ENCODE data around the gene EVPL. TPM values are rescaled to one million over a fixed set of nuclear protein-coding genes. Genes with fewer than 3 reads are reported as not detected.
A peak's percentile ranks its signal among the peaks of the same experiment; 100 is the strongest.
"Not testable (repeated sequence)": the region's sequence is repeated elsewhere in the genome, so short reads cannot be mapped to it uniquely, and the experiment has no call there.

EVPL gene
- not detected for total RNA-seq

GRCh38 chr17:76027159-76027839 is at the start of gene EVPL:
EVPL (minus strand) TSS chr17:76027306; CDS start chr17:76027198, 108 bp downstream.
- Mint-ChIP-seq H3K36me3 (ENCODE audit: low read depth) (no peaks in the 10 kb centered on the region), H3K4me1 (peaks cover 9% of the 10 kb centered on the region), H3K4me3 (no peak within 1 kb of the TSS), H3K27me3 (no peaks in the 10 kb centered on the region), H3K9me3 (no peaks in the 10 kb centered on the region), H3K27ac (no peak within 1 kb of the TSS)
- no peak for DNase-seq
- ChIA-PET CTCF (no interaction called here), POLR2A (no interaction called here)

- H3K27ac Mint-ChIP-seq = no peak overlapping the region
- ChIA-PET CTCF (interaction anchor here (0.9 kb wide), 1 partner anchor 62 kb away, joined by 4 read pairs; no protein-coding TSS in a partner anchor), POLR2A (no interaction called here)
- H3K4me3 Mint-ChIP-seq = peak overlapping the region; percentile 60
- no peaks in the 10 kb centered on the region for H3K9me3 Mint-ChIP-seq
- DNase-seq = no peak
- peaks cover 9% of the 10 kb centered on the region for H3K36me3 Mint-ChIP-seq (ENCODE audit: low read depth)
- H3K4me1 Mint-ChIP-seq = peaks cover 34% of the 10 kb centered on the region
- peaks cover 53% of the 10 kb centered on the region for H3K27me3 Mint-ChIP-seq
Measured at GRCh38 chr17:76076146-76076764, 49.1 kb upstream of the EVPL start.

- ChIA-PET CTCF (interaction anchor here (0.9 kb wide), 1 partner anchor 61 kb away, joined by 4 read pairs; no protein-coding TSS in a partner anchor), POLR2A (no interaction called here)
- H3K9me3 Mint-ChIP-seq = no peaks in the 10 kb centered on the region
- H3K36me3 Mint-ChIP-seq (ENCODE audit: low read depth) = peaks cover 9% of the 10 kb centered on the region
- no peak for DNase-seq
- H3K4me3 Mint-ChIP-seq = peak overlapping the region; percentile 21
- H3K4me1 Mint-ChIP-seq = peaks cover 40% of the 10 kb centered on the region
- H3K27me3 Mint-ChIP-seq = peaks cover 53% of the 10 kb centered on the region
- H3K27ac Mint-ChIP-seq = no peak overlapping the region
Measured at GRCh38 chr17:76075364-76076145, 48.4 kb upstream of the EVPL start.

- ChIA-PET CTCF (interaction anchor here (0.7 kb wide), 1 partner anchor 11 kb away, joined by 3 read pairs; no protein-coding TSS in a partner anchor), POLR2A (no interaction called here)
- H3K4me1 Mint-ChIP-seq = peaks cover 48% of the 10 kb centered on the region
- peak within 1 kb of the TSS; percentile 49 for H3K4me3 Mint-ChIP-seq
- no peak for DNase-seq
- no peak within 1 kb of the TSS for H3K27ac Mint-ChIP-seq
- H3K36me3 Mint-ChIP-seq (ENCODE audit: low read depth) = peaks cover 13% of the 10 kb centered on the region
- no peaks in the 10 kb centered on the region for H3K9me3 Mint-ChIP-seq
- peaks cover 52% of the 10 kb centered on the region for H3K27me3 Mint-ChIP-seq
Measured at GRCh38 chr17:76074390-76075363, 47.6 kb upstream of the EVPL start, which contains the start of gene GALR2. GALR2 (plus strand) TSS chr17:76074781; CDS start chr17:76074884, 103 bp downstream.

- H3K4me1 Mint-ChIP-seq = peaks cover 51% of the 10 kb centered on the region
- peaks cover 27% of the 10 kb centered on the region for H3K36me3 Mint-ChIP-seq (ENCODE audit: low read depth)
- peak within 1 kb of the TSS; percentile 89 for H3K27ac Mint-ChIP-seq
- ChIA-PET CTCF (interaction anchor here (0.9 to 1.7 kb wide), 6 partner anchors 9 to 217 kb away, joined by 3 to 7 read pairs (median 3); partner anchors contain the start of gene WBP2), POLR2A (interaction anchor here (1.0 to 1.8 kb wide), 8 partner anchors 9 to 313 kb away, joined by 3 to 19 read pairs (median 4); partner anchors contain the start of genes EXOC7, SPHK1 and TRIM65)
- peaks cover 32% of the 10 kb centered on the region for H3K27me3 Mint-ChIP-seq
- peak within 1 kb of the TSS; percentile 96 for H3K4me3 Mint-ChIP-seq
- peak; percentile 89 for DNase-seq
- H3K9me3 Mint-ChIP-seq = no peaks in the 10 kb centered on the region
Measured at GRCh38 chr17:76072148-76072858, 45.2 kb upstream of the EVPL start, which contains the start of gene SRP68. SRP68 (minus strand) TSS chr17:76072517; CDS start chr17:76072491, 26 bp downstream.

GRCh38 chr17:76071531-76072147 is 44.5 kb upstream of the EVPL start:
- peak overlapping the region; percentile 89 for H3K27ac Mint-ChIP-seq
- H3K27me3 Mint-ChIP-seq = peaks cover 25% of the 10 kb centered on the region
- H3K4me3 Mint-ChIP-seq = peak overlapping the region; percentile 96
- H3K4me1 Mint-ChIP-seq = peaks cover 46% of the 10 kb centered on the region
- CTCF ChIA-PET = interaction anchor here (0.9 to 1.7 kb wide), 7 partner anchors 8 to 216 kb away, joined by 3 to 7 read pairs (median 3); partner anchors contain the start of gene WBP2
- DNase-seq = no peak
- H3K9me3 Mint-ChIP-seq = no peaks in the 10 kb centered on the region
- peaks cover 33% of the 10 kb centered on the region for H3K36me3 Mint-ChIP-seq (ENCODE audit: low read depth)
- POLR2A ChIA-PET = interaction anchor here (0.7 to 1.8 kb wide), 10 partner anchors 8 to 313 kb away, joined by 3 to 19 read pairs (median 4); partner anchors contain the start of genes EXOC7, SPHK1 and TRIM65

GRCh38 chr17:76065775-76066174 is 38.7 kb upstream of the EVPL start:
- Mint-ChIP-seq H3K4me3 (no peak overlapping the region), H3K27ac (peak overlapping the region; percentile 55), H3K36me3 (ENCODE audit: low read depth) (peaks cover 66% of the 10 kb centered on the region), H3K4me1 (peaks cover 39% of the 10 kb centered on the region), H3K9me3 (no peaks in the 10 kb centered on the region), H3K27me3 (no peaks in the 10 kb centered on the region)
- CTCF ChIA-PET = interaction anchor here (1.1 to 3.9 kb wide), 4 partner anchors 52 to 332 kb away, joined by 3 to 22 read pairs (median 4); no protein-coding TSS in a partner anchor
- no peak for DNase-seq
- POLR2A ChIA-PET = interaction anchor here (1.0 kb wide), 2 partner anchors 37 to 170 kb away, joined by 3 to 4 read pairs; partner anchors contain the start of gene EXOC7

- H3K9me3 Mint-ChIP-seq = no peaks in the 10 kb centered on the region
- H3K4me1 Mint-ChIP-seq = peaks cover 29% of the 10 kb centered on the region
- peaks cover 74% of the 10 kb centered on the region for H3K36me3 Mint-ChIP-seq (ENCODE audit: low read depth)
- ChIA-PET POLR2A (interaction anchor here (0.9 to 2.4 kb wide), 12 partner anchors 8 to 388 kb away, joined by 3 to 19 read pairs (median 4); partner anchors contain the start of genes EXOC7, PRPSAP1, SRP68 and UBALD2), CTCF (interaction anchor here (0.6 to 3.9 kb wide), 27 partner anchors 8 to 559 kb away, joined by 3 to 22 read pairs (median 4); partner anchors contain the start of gene SRP68)
- H3K27ac Mint-ChIP-seq = peak overlapping the region; percentile 88
- no peaks in the 10 kb centered on the region for H3K27me3 Mint-ChIP-seq
- peak; percentile 64 for DNase-seq
- peak overlapping the region; percentile 60 for H3K4me3 Mint-ChIP-seq
Measured at GRCh38 chr17:76063875-76064546, 36.9 kb upstream of the EVPL start.

GRCh38 chr17:76058264-76058663 is 31.2 kb upstream of the EVPL start:
- DNase-seq, H3K27ac Mint-ChIP-seq, H3K4me3 Mint-ChIP-seq, H3K4me1 Mint-ChIP-seq, H3K27me3 Mint-ChIP-seq, POLR2A ChIA-PET, H3K9me3 Mint-ChIP-seq: not testable (repeated sequence)
- peaks cover 64% of the 10 kb centered on the region for H3K36me3 Mint-ChIP-seq (ENCODE audit: low read depth)
- CTCF ChIA-PET = interaction anchor here (1.4 to 1.6 kb wide), 2 partner anchors 44 to 222 kb away, joined by 4 read pairs; no protein-coding TSS in a partner anchor

GRCh38 chr17:76056882-76057281 is 29.8 kb upstream of the EVPL start:
- ChIA-PET POLR2A (interaction anchor here (1.0 kb wide), 1 partner anchor 10 kb away, joined by 3 read pairs; no protein-coding TSS in a partner anchor), CTCF (no interaction called here)
- Mint-ChIP-seq H3K27me3 (no peaks in the 10 kb centered on the region), H3K27ac (no peak overlapping the region), H3K9me3 (no peaks in the 10 kb centered on the region), H3K36me3 (ENCODE audit: low read depth) (peaks cover 61% of the 10 kb centered on the region), H3K4me3 (no peak overlapping the region), H3K4me1 (peaks cover 2% of the 10 kb centered on the region)
- DNase-seq = no peak

Data from activated CD4-positive, alpha-beta memory T cell treated with anti-CD3 and anti-CD28 coated beads, Interleukin-2, amount 10 ng/mL, durations not matched to agents 7 days and 5 days (primary cell).